NCI-H748 (cell line): ENCODE measurements around the gene ANXA11.
A peak's percentile ranks its signal among the peaks of the same experiment; 100 is the strongest.

Experiments
- DNase-seq: peaks from one replicate; lab custom pipeline; 2025; ENCODE audit not compliant: unreplicated experiment; lab: John Stamatoyannopoulos, UW

Gene ANXA11

DNA sequence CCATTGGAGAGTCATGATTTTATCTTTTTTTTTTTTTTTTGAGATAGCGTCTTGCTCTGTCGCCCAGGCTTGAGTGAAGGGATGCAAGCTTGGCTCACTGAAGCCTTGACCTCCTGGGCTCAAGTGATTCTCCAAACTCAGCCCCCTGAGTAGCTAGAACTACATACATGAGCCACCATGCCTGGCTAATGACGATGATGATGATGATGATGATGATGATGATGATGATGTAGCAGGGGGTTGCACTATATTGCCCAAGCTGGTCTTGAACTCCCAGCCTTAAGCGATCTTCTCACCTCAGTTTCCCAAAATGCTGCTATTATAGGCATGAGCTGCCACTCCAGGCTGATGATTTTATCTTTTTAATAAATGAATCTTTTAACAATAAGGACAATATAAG is 86.7 kb downstream of the ANXA11 start:
- DNase-seq = no peak

DNA sequence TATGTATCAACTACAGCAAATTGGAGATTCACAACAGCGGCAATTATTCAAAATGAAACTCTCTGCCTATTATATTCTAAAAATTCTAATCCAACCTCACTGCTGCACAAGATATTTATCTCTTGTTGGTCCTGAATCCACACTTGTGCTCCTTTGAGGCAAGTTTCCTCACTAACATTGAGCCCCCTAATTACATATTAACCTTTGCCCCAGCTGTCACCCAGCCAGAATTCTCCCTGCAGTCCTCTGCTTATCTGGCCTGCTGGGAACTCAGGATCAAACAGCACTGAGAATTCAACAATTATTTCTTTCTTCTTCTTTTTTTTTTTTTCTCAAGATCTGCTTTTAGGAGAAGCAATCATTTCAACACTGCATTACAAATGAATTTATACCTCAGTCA is 94.4 kb downstream of the ANXA11 start:
- no peak for DNase-seq

DNA sequence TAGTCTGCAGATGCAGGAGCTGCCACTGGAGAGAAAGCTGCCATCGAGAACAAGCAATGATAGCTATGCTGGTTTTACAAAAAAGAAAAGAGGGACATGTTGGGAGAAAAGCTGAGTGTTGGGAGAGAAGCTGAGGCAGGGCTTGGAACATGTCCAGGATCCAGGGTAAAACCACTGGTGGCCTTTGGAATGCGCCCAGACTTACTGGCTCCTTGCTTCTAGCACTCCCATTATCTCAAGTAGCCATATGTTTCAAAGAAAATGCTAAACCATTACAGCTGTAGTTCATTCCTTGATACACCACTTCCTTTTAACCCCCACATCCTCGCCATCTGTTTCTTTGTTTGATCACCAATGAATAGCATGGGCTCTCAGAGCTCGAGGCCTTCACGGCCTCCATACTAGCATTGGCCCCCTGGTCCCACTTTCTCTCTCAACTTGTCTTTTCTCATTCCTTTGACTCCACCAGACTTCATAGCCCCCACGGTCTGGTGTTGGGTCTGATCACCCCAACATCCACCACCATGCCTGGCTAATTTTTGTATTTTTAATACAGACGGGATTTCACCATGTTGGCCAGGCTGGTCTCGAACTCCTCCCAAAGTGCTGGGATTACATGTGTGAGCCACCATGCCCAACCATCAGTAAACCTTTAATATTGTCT is 96.6 kb downstream of the ANXA11 start:
- DNase-seq = no peak

DNA sequence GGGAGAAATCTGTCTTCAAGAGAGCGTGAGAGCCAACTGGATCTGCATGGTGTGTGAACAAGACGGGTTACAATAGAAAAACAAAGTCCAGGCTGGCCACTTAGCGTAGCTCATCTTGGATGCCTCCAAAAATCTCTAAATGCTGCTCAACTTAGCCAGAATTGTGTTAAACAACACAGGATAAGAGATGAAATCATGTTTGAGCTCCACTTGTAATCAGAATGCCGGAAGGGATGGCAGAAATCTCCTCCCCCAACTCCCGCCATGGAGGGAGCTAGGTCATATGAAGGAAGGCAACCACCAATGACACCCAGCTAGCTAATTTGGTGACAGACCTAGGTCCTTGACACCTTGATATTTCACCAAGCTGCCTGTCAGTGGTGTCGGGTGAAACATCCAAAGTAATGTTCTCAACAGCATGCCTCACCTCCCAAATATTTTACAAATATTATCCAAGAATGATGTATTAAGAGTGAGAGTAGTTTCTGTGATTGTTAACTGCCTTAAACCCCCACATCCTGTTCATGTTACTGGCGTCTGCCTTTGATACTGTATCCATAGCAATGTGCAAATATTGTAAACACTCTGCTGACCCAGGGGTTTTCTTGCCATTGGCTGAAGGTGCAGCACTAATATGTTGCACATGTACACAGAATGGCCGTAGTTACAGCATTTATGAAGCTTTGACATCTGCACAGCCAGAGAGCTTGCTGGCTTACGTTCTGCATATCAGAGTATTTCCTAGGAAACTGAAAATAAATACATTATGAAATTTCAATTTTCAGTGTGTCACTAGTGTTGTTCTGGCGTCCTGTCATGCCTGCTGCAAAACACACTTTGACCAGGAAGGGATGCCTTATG is 101.0 kb downstream of the ANXA11 start:
- peak; percentile 59 for DNase-seq
